Mucosa of rectum (tissue), 2 donors: ENCODE data around the gene CLEC1B.
"Not testable (repeated sequence)": the region's sequence is repeated elsewhere in the genome, so short reads cannot be mapped to it uniquely, and the experiment has no call there.

Experiments used
- H3K27ac ChIP-seq, 2 donors: one replicate each; pipeline ENCODE4 v1.7.0; 2013; ENCODE audit warnings: inconsistent platforms in 2 of 2, low read depth in 2 of 2, low read length in 2 of 2
- H3K27me3 ChIP-seq, 2 donors: one replicate each; pipeline ENCODE4 v1.7.0; 2013; ENCODE audit warnings: low read length in 2 of 2; ENCODE audit not compliant: control insufficient read depth in 2 of 2, insufficient read depth in 2 of 2
- H3K36me3 ChIP-seq, 2 donors: one replicate each; pipeline ENCODE4 v1.7.0; 2013; ENCODE audit warnings: low read length in 2 of 2; ENCODE audit not compliant: control insufficient read depth in 2 of 2, insufficient read depth in 2 of 2
- H3K4me1 ChIP-seq, 2 donors: one replicate each; pipeline ENCODE4 v1.7.0; 2013; ENCODE audit warnings: low read length in 2 of 2, mild to moderate bottlenecking in 1 of 2; ENCODE audit not compliant: control insufficient read depth in 2 of 2, insufficient read depth in 2 of 2
- H3K4me3 ChIP-seq, 2 donors: one replicate each; pipeline ENCODE4 v1.7.0; 2013; ENCODE audit warnings: low read length in 2 of 2
- H3K9ac ChIP-seq, 2 donors: one replicate each; pipeline ENCODE4 v1.7.0; 2013; ENCODE audit warnings: low read length in 2 of 2, low read depth in 1 of 2, mild to moderate bottlenecking in 1 of 2
- H3K9me3 ChIP-seq, 2 donors: one replicate each; pipeline ENCODE4 v1.7.0; 2013; ENCODE audit warnings: low read length in 2 of 2; ENCODE audit not compliant: control insufficient read depth in 2 of 2
- donor health status: healthy.
- donor health status: Normal muscosa, but diverticular disease.

CLEC1B gene

GRCh38 chr12:9999016-9999415, at the start of gene CLEC1B:
Gene CLEC1B, minus strand, starts transcription at chr12:9999121. Its CDS starts 21 bp downstream, at chr12:9999100.
- Histone ChIP-seq H3K27ac (no peak within 1 kb of the TSS), H3K36me3 (no peaks in the 10 kb centered on the region), H3K4me1 (no peaks in the 10 kb centered on the region), H3K4me3 (no peak within 1 kb of the TSS), H3K27me3 (no peaks in the 10 kb centered on the region), H3K9ac (no peak within 1 kb of the TSS), H3K9me3 (no peaks in the 10 kb centered on the region)

- Histone ChIP-seq H3K4me1 (no peaks in the 10 kb centered on the region), H3K27me3 (no peaks in the 10 kb centered on the region), H3K36me3 (no peaks in the 10 kb centered on the region), H3K27ac (no peak overlapping the region), H3K4me3 (no peak overlapping the region), H3K9me3 (no peaks in the 10 kb centered on the region), H3K9ac (no peak overlapping the region)
Measured at GRCh38 chr12:10048526-10048925, 49.6 kb upstream of the CLEC1B start.

DNA sequence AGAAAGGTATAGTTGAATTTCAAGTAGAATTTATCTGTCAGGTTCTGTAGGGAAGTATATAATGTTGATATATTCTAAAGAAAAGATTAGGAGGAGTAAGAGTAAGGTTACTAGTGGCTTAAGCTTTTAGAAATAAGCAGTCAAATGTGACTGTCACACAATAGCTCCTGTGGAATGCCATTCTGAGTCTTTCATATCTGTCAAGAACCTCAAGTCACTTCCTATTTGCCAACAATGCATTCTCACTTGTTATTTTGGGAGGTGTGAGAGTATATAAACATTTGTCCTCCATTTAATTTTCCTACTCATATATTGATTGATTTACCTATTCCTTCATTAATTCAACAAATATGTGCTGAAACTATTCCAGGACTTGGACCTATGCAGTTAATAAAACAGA, 43.2 kb upstream of the CLEC1B start:
- Histone ChIP-seq H3K9me3 (no peaks in the 10 kb centered on the region), H3K27me3 (no peaks in the 10 kb centered on the region), H3K36me3 (no peaks in the 10 kb centered on the region), H3K9ac (no peak overlapping the region), H3K4me1 (no peaks in the 10 kb centered on the region), H3K4me3 (no peak overlapping the region), H3K27ac (no peak overlapping the region)

DNA sequence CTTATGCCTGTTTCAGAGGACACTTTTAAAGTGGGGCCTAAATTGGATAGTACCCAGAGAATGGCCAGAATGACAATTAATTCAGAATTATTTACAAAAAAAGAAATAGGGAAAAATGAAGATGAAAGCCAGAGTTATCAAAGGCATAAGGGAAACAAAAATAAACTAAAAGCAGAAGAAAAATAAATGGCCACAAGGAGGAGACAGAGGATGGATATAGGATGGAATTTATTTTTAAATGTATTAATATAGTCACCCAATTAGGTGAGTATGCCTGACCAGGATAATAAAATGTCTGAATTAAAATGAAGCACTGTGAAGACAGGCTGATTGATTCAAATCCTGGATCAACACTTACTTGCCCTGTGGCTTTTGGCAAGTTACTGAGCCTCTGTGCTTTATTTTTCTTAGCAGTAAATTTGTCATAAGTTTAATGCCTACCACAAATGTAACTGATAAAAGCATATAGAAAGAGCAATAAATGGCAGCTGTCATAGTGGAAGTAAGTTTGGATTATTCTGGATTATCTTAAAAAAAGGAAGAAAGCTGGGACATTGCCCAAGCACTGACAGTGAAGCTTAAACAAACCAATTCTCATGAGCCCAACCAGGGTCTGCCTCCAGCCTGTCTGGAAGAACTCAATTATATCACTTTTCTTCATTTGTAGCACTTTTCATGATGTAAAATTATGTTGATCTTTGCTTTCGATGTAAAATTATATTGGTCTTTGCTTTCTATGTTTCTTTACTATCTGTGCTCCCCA, 35.0 kb upstream of the CLEC1B start:
- Histone ChIP-seq H3K9me3 (no peaks in the 10 kb centered on the region), H3K4me1 (no peaks in the 10 kb centered on the region), H3K9ac (no peak overlapping the region), H3K27me3 (no peaks in the 10 kb centered on the region), H3K27ac (no peak overlapping the region), H3K36me3 (no peaks in the 10 kb centered on the region), H3K4me3 (no peak overlapping the region)

DNA sequence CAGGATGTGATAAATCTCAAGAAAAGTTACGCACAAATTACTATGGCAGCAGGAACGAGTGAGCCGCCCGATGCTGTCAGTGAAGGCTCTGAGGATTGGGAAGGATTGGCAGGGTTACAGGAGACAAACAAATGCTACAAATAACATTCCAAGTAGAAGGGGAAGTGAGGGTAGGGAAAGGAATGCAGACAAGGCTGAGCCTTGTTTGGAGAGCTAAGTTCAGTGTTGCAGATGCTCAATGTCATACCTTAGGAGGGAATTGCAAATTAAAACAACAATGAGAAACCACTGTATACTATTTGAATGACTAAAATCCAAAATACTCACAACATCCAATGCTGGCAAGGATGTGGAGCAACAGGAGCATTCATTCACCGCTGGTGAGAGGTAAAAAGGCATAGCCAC, 32.9 kb upstream of the CLEC1B start:
- Histone ChIP-seq H3K4me3 (no peak overlapping the region), H3K27me3 (no peaks in the 10 kb centered on the region), H3K9me3 (no peaks in the 10 kb centered on the region), H3K27ac (no peak overlapping the region), H3K9ac (no peak overlapping the region), H3K36me3 (no peaks in the 10 kb centered on the region), H3K4me1 (no peaks in the 10 kb centered on the region)

DNA sequence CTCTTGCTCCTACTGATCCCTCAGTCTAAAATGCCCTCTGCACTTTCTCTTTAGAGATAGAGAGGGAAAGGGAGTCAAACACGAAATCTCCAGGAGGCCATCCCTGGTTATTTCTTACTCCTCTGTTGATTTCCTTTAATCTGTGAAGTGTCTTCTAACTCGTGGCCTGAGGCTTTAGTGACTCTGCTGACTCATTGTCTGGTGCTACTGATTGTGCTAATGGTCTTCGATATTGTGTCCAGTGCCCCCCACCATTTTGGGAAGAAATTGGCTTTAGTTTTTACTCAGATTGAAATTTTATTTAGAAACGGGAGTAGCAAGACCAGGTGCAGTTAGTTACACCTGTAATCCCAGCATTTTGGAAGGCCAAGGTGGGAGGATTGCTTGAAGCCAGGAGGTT, 32.4 kb upstream of the CLEC1B start:
- H3K27me3 ChIP-seq, result no peaks in the 10 kb centered on the region
- H3K36me3 ChIP-seq, result no peaks in the 10 kb centered on the region
- no peak overlapping the region for H3K9ac ChIP-seq
- H3K27ac ChIP-seq, result no peak overlapping the region
- H3K9me3 ChIP-seq, result no peaks in the 10 kb centered on the region
- H3K4me1 ChIP-seq, result no peaks in the 10 kb centered on the region
- H3K4me3 ChIP-seq, result no peak overlapping the region

DNA sequence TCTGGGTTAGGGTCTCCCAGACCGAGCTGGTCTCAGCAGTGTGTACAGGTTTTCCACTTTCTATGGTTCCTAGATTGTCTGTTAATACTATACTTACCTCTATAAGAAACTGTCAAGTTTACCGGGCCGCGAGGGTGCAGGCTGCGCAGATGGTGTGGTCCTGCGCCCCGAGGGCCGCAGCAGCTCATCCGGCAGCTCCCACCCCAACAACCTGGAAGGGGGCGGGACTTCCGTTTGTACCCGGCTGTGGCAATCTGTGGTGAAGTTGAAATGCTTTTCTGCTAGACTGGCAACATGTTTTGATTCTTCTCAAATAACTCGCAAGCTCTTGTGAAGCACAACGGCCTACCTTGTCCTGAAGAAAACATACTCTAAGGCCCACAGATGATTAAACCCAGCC, 31.5 kb upstream of the CLEC1B start, which contains the start of gene CLEC9A:
TSS of gene CLEC9A (plus strand) at position 237 of the 400 bp plus-strand sequence. CDS start 22,006 bp downstream, outside the sequence.
- H3K4me3 ChIP-seq, result no peak within 1 kb of the TSS
- H3K9ac ChIP-seq, result no peak within 1 kb of the TSS
- H3K4me1 ChIP-seq, result no peaks in the 10 kb centered on the region
- H3K27me3 ChIP-seq, result no peaks in the 10 kb centered on the region
- no peak within 1 kb of the TSS for H3K27ac ChIP-seq
- no peaks in the 10 kb centered on the region for H3K9me3 ChIP-seq
- H3K36me3 ChIP-seq, result no peaks in the 10 kb centered on the region

DNA sequence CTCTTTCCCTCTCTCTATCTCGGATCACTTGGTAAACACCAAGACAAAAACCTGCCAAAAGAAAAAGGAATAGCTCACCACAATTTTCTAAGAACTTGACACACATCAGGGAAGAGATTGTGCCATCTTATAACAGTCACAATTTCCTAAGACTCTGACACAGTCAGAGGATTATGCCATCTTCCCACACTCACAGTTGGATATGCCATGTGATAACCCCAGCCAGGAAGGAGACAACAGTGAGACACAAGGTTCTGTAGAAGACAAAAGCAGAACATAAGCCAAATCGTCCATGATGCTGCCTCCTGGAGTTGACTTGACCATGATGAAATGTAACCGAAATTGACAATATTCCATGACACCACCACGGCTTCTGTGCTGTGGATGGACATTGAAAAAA, 28.8 kb upstream of the CLEC1B start:
- Histone ChIP-seq H3K36me3 (no peaks in the 10 kb centered on the region), H3K9ac (no peak overlapping the region), H3K4me3 (no peak overlapping the region), H3K9me3 (no peaks in the 10 kb centered on the region), H3K27me3 (no peaks in the 10 kb centered on the region), H3K4me1 (no peaks in the 10 kb centered on the region), H3K27ac (no peak overlapping the region)

- H3K36me3 ChIP-seq, result no peaks in the 10 kb centered on the region
- no peaks in the 10 kb centered on the region for H3K4me1 ChIP-seq
- no peak overlapping the region for H3K27ac ChIP-seq
- no peaks in the 10 kb centered on the region for H3K27me3 ChIP-seq
- H3K4me3 ChIP-seq, result no peak overlapping the region
- H3K9me3 ChIP-seq, result no peaks in the 10 kb centered on the region
- no peak overlapping the region for H3K9ac ChIP-seq
Measured at GRCh38 chr12:10027311-10027710, 28.4 kb upstream of the CLEC1B start.

GRCh38 chr12:10026666-10027065, 27.7 kb upstream of the CLEC1B start:
- not testable (repeated sequence) for H3K9me3 ChIP-seq, H3K27ac ChIP-seq, H3K4me1 ChIP-seq, H3K9ac ChIP-seq, H3K27me3 ChIP-seq, H3K36me3 ChIP-seq, H3K4me3 ChIP-seq
